HG03280 (cell line): ENCODE results near the gene TAF15.

Source experiments
- ATAC-seq: cut with Tn5 transposase; IDR thresholded peaks from one replicate; pipeline ENCODE4 v1.9.1; 2021; ENCODE audit warnings: mild to moderate bottlenecking, moderate library complexity; ENCODE audit not compliant: unreplicated experiment

The TAF15 gene

DNA sequence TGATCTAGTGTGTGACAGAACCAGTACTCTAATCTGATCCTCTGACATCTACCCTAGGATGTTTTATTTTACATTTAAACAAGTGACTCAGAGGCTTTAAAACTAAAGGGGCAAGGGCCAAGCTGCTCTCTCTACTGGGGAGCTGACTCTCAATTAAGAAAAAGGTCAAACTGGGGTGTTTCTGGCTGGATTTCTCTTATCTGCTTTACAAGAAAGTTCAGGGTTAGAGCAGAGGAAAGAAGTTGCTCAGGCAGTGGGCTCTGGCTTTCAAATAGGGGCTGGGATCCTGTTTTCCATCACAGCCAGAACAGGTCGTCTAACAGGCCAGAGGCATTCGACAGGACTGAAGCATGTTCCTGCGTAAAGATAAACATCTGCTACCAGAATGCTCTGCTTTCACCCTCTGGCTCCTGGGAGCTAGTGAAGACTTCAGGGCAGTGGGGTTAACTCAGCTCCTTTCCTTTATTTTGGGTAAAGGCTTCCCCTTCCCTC, 22.3 kb upstream of the TAF15 start:
- ATAC-seq: no peak

DNA sequence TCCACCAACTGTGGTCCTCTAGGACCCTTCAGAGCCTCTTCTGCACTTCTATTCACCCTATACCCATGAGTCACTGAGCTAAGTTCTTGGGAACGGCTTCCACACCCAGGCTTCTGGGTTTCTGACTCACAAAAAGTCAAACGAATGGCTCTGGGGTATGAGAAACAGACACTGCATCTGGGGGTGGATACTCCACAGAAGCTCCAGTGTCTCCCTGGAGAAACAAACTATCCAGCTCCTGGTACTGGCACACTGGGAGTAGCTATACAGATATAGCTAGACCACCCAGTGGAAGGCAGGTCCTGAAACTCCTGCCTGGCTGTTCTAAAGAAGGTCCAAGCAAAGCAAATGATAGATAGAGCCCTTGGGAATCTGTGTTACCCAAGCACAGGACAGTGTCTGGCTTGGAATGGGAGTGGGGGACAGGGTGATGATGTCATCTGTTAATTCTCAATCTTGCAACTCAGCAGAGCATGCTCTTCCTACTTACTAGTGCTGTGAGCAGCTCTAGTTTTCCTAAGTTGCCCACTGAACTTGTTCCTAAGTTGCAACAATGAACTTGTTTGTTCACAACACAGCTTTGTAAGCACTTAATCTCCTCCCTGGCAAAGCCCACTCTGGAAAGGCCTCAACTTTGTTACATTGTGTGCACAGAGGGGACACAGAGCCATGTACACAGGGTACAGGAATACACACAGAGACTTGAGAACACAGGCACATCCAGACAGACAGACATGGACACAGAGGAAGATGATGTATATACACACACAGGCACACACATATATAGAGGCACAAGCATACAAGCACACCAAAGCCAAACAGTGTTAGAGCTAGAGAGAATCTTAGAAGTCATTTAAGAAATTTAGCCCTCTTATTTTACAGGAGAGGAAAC, 20.6 kb upstream of the TAF15 start:
- ATAC-seq: no peak

DNA sequence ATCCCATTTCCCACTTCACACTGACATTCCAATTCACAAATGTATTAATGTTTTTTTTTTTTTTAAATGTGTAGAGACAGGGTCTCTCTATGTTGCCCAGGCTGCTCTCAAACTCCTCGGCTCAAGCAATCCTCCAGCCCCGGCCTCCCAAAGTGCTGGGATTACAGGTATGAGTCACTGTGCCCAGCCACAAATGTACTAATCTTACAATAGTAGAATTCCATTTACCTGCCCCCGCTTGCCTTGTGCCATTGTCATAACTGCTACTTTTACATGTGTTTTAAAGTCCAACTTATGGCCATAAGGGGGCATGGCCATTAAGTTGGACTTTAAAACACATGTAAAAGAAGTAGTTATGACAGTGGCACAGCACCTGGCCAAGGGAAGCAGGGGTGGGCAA, 18.4 kb upstream of the TAF15 start:
- ATAC-seq: no peak

DNA sequence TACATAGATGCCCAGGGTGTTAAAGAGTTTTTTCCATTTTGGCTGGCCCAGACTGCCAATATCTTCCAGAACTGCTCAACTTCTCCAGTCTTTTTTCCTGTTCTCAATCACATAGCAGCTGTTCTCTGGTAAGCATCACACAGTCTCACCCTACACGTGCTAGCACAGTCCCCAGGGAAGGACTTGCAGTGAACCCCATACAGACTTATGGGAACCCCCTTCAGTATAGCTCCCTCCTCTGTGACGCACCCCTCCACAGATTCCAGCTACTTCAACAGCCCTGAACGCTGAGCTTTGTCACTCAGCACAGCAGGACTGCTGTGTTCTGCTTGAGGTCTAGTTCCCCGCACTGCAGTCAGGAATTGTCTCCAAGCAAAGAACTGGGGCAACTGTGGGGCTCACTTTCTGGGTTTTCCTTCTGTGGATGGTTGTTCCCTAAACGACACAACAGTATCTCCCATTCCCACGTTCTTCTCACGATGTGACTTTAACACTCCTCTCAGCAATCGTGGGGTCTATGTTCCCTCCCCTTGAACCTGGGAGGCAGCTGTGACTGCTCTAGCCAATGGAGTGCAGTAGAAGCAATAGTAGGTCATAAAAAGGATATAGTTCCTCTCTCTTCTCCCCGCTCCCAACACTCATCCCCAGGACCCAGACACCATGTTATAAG, 17.5 kb upstream of the TAF15 start:
- ATAC-seq: no peak

DNA sequence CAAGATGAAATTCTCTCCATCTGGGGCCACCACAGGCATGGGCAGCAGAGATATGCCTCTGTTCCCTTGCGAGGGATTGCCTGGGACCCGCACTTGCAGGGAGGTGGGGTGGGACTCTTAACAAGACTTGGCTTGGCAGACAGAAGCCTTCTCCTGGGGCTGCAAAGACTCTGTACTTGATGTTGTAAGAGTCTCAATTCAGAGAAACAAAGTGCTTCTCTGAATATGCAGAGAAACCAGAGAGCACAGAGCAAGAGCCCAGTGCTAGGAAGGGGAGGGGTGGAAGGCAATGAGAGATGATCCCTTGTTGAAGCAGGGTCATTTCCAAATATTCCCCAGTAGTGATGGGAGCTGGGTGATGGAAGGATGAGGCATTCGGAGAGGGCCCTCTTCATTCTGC, 16.0 kb upstream of the TAF15 start:
- ATAC-seq: no peak

DNA sequence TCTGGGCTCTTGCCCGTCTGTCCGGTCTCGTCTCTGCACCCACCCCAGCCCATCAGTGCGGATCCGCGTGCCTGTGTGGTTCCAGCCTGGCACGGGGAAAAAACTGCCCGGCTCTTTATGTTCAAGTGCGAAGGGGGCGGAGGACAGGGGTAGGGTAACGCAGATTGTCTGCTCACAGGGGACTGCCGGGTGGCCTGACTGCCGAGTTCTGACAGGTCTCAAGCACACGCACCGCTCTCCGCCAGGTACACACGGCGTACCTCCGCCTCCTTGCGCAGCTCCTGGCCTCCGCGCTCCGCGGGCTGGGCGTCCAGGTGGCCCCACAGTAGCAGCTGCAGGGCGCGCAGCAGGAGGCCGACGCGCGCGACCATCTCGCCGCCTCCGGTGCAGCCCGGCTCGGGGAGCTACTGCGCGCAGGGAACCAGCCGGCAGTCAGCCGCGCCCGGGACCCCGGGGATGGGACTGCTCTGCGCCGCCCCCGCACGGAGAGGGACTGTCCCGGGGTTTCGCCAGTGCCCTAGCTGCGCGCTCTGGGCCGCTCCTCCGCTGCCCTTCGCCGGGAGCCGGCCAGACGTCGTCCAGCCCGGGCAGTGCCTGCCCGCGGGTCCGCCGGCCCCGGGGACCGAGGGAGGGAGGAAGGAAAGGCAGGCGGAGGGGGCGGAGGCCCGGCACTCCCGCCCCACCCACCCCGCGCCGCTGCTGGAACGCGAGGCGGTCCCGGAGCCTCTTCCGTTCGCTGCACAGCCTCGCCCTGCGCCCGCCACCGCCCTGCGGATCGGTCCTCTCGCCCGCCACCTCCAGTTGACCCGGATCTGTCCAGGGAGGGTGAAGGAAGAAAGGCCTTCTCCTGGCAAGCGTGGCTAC, 14.0 kb upstream of the TAF15 start, which contains the start of gene MMP28:
Gene MMP28, minus strand, starts transcription at position 635 of the 864 bp plus-strand sequence. Its CDS starts 264 bp downstream, at position 371.
- ATAC-seq: no peak

DNA sequence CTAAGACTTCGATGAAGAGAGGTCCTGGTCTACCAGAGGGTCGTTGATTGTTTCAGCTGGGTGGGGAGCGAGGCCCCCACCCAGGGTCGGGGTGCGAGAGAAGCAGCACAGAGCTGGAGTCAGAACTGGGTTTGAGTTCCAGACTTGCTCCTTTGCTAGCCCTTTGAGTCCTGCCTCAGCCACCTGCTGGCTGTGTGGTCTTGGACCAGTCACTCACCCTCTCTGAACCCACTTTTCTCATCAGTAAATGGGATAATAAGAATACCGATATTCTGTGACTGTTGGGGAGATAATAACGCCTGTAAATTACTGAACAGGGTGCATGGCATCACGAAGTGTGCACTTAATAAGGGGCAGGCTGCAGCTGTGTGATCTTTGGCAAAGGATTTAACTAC, 13.4 kb upstream of the TAF15 start:
- ATAC-seq: no peak

DNA sequence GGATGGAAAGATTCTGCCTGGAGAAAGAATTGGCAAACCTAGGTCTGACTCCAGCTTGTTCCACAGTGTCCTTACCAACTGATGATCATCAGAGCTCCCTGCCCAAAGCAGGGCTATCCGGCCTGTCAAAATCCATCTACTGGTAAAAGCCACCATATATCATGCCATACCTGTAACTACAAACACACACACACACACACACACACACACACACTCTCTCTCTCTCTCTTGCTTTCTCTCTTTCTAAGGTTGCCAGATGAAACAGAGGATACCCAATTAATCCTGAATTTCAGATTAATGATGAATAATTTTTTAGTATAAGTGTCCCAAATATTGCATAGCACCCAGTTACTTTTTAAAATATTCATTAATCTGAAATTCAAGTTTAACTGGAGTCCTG, 12.3 kb upstream of the TAF15 start:
- ATAC-seq: no peak

DNA sequence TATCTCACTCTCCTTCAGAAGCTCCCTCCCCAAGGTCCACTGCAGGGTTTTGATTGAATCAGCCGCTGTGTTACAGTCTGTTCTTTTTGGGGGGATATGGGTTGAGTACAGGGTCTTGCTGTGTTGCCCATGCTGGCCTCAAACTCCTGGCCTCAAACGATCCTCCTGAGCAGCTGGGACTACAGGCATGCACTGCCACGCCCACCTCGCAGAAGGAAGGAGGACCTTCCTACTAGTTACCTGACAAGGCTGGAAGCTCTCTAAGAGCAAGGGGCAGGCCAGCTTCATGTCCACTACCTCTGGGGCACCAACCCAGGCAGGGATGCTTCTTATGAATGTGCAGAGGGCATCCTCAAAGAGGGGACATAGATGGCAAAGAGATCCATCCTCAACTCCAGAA, 11.9 kb upstream of the TAF15 start:
- ATAC-seq: no peak

DNA sequence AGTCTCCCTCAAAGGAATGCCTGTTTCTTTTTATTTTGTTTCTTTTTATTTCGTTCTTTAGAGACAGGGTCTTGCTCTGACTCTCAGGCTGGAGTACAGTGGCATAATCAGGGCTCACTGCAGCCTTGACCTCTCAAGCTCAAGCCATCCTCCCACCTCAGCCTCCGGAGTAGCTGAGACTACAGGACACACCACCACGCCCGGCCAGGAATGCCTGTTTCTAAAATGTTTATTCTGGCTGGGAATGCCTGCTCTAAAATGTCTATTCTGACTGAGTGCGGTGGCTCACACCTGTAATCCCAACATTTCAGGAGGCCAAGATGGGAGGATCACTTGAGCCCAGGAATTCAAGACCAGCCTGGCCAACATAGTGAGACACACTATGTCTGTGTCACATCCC, 11.4 kb upstream of the TAF15 start:
- no peak for ATAC-seq

DNA sequence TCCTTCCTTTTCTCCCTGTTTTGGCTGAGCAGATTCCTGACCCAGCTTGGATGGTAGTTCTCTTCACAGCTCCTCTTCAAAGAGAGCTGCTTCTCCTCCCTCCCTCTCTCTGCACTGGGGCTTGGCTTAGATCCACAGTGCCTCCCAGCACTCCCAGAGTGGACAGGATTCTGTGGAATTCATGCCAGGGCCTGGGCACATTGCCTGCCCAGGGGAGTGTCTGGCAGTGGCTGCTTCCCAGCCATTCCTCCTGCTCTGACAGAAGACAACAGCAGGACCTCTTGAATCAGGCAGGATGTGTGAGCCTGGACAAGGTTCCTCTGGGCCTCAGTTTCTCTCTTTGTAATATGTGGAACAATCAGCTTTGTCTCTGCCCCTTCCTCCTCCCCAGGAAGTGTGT, 9.3 kb upstream of the TAF15 start:
- ATAC-seq: no peak

DNA sequence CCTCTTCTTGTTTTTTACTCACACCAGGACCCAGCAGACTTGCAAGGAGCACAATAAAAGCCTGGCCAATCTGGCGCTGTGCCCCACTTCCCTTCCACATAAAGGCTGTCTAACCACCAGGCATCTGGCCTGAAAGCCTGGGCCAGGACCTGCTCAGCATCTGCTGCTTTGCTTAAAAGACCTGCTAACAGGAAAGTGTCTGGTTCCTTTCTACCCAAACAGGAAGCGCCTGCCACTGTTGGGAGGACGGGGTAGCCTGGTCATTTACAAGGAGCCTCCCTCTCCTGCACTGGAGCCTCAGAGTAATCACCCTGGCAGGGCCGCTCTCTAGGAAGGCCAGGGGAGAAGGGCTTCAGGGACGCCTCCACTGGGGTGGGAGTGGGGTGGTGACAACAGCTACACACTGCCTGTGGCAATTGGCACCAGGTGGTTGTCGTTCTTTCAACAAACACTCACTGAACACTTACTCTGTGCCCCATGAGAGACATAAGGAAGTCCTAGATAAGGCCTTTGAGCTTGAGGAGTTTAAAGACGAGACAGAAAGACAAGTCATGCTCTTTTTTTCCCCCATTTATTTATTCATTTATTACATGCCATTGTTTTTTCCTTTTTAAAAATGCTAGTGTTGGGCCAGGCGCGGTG, 7.6 kb upstream of the TAF15 start:
- no peak for ATAC-seq

DNA sequence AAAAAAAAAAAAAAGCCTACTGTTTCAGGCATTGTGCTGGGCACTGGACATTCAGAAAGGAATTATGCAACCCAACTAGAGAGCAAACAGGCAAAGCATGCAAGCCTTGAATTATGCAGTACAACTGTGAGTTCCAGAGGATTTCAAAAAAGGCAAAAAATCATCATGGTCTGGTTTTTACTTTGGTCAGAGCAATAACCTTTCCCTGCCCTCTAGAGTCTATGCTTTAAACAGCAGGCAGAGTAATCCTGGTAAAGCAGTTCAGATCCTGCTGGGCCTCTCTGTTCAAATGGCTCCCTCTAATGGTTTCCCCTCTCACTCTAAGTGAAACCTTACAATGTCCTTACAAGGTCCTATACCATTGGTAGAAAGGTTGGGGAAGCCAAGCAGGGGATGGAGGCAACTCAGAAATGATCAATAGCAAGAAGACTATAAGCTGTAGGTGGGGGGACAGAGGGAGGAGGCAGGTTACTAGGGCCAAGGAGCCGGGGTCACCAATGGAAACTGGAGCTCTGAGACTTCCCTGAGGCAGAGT, 4.6 kb upstream of the TAF15 start:
- no peak for ATAC-seq

DNA sequence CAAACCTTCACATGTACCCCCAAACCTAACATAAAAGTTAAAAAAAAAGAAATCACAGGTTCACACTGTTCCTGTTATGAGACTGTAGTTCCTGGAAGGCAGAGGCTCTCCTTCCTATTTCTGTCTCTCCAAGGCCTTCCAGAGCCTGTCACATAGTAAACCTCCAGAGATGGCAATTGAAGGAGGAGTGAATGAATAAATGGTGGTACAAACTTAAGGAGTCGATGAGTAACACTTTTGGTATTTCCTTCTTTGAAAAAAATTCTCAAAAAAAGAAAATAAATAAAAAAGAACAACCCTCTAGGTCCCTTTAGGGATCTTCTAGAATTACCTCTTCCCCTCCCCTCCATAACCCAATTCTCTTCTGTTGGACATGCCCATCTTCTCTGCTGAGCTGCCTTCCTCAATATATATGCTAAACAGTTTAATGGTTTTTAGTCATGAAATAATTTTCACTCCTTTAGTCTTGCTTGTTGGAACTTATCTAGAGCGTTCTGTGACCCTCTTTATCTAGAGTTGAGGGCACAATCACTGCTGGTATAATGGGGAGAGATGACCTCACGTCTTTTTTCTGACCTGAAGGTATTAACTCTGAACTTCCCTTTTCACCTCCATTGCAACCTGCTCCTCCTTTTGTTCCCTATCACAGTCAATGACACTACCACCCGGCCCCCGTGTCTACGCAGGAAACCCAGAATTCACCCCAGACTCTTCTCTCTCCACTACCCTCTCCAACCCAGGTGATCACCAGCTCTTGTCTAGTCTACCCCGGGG, 1.7 kb upstream of the TAF15 start:
- ATAC-seq: no peak

DNA sequence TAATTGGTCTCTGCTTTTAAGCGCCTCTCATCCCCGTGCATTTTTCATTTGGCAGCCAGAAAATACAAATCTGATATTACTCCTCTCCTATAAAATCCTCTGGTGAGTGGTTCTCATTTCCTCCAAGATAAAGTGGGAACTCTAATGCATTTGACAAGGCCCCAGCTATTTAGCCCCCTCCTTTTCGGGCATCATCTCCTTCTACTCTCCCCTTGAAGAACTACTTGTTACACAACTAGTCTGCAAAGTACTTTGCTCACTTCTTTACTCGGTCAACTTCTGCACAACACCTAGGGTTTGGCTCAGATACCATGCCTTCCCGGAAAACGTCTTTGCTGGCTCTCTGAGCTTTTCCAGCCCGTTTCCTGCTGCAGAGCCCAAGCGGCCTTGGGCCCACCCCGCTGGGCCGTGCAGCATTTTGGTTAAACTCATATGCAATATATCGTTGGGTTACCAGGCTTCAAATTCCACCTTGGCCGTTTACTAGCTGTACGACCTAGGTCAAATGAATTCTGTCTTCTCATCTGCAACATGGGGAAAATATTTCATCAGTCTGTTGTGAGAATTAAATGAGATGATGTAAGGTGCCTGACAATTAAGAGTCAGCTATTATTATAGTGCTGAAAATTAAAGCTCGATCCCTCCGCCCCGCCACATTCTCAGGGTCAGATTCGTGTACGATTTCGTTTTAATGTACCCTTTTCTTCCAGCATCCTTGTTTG, 883 bp upstream of the TAF15 start:
- ATAC-seq: no peak

DNA sequence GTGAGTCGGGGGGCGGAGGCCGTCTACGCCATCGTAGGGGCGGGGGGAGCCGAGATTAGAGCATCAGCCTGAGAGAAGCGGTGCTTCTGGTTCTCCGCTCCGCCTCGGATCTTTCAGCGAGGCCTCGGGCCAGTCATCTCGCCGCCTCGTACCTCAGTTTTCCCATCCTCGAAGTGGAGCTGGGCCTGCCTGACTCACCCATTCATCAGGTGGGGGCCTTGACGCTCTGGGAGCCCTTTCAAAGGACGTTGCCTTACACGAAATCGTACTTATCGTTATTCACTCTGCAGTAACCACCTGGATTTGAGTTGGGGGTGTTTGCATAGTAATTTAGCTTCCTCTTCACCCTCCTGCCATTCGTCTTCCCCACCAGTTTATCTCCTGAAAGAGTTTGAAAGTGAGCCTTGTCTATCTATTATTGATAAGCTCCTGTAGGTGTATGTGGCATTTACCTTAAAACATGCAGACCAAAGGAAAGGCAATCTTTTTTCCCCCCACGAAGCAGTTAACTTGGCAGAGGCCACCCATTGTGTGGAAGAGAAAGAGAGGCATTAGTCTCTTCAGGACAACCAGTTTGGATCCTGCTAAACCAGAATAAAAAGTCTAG, 674 bp downstream of the TAF15 start:
- ATAC-seq: peak; percentile 1

DNA sequence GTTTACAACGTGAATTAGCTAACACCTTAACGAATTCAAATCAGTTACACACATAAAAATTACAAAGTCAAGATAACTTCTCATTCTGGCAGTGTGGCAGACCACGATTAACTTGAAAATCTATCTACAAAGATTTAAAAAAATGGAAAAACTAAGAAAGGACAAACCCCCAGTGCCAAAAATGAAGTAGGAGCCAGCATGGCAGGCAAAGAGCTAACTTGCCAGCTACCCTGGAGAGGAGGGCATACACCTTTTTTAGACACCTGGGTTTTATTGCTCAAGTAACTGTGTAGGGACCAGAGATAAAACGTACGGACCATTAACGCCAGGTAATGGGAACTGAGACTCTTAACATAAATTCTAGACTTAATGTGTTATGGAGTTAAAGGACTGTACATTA, 2.5 kb downstream of the TAF15 start:
- ATAC-seq: no peak

DNA sequence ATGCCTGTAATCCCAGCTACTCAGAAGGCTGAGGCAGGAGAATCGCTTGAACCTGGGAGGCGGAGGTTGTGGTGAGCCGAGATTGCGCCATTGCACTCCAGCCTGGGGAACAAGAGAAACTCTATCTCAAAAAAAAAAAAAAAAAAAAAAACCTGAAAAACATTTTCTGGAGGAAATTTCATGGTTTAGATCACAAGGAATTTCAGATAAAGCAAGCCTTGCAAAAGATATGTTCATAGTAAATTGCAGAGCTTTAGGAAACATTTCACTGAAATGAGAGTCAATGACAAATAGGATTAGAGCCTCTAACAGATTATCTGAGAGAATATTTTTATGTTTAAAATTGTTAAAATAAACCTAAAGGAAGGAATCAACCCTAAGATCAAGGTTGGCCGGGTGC, 3.2 kb downstream of the TAF15 start:
- no peak for ATAC-seq

DNA sequence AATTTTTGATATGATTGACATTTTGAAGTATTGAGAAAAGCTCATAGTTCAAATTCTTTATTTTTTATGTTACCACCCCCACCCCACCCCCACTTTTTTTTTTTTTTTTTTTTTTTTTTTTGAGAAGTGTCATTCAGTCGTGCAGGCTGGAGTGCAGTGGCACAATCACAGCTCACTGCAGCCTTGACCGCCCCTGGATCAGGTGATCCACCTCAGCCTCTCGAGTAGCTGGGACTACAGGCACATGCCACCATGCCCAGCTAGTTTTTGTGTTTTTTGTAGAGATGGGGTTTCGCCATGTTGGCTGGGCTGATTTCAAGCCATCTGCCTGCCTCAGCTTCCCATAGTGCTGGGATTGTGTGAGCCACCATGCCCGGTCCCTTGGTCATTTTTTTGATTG, 7.4 kb downstream of the TAF15 start:
- no peak for ATAC-seq
